ENCODE data around the gene COMTD1.

DNA sequence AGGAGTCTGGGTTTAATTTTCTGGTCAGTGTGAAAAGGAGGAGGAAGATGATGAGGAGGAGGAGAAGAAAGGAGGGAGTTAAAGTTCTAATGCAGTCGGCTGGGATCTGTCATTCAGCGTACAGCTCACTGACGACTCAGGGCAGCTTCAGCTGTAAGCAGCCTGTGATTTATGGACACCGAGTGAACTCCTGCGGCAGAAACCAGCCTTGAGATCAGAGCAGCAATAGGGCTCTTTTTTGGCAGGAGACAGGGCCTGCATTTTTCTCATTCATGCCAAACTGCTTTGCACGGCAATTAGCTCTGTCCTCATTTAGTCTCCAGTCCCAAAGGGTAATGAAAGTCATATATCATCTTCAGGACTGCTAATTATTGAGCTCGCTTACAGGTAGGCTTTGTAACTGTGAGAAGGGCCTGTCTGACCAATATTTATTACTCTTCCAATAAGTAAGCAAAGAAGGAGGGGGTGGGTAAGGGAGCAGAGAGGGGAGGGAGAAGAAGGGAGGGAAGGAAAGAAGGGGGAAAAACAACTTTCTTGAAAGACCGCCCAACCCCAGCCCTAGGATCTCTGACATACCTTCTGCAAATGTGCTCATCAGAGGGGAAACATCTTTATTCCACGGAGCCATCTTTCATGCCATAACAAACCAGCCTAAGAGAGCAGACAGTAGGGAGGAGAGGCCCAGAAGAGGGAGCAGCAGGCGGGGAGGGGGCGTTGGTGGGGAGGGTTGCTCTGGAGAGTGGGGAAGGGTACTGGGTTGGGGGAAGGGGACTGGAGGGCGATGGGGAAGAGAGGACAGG lies 48.1 kb upstream of the COMTD1 start:
- TF ChIP-seq CTCF (IDR thresholded peaks at IDR 0.05) (no peak), POLR2A (IDR thresholded peaks at IDR 0.05) (no peak)
